GM12878 (cell line): ENCODE measurements around the gene HDAC7.

Experiments used
- CBFB ChIP-seq: IDR thresholded peaks from 2 replicates; pipeline ENCODE4 v1.6.1; 2016; ENCODE audit warnings: antibody characterized with exemption, low read depth
- CHD1 ChIP-seq: IDR thresholded peaks from 2 replicates; pipeline ENCODE4 v1.6.1; 2012; ENCODE audit warnings: low read depth, low read length, improper control_type of control experiment
- POLR2A ChIP-seq: IDR thresholded peaks from 2 replicates; pipeline ENCODE4 v1.6.1; 2011; ENCODE audit warnings: low read depth, mild to moderate bottlenecking, low read length

GRCh38 chr12:47785036-47785886 lies 34.4 kb downstream of the HDAC7 start:
- no peak for TF ChIP-seq CHD1
- TF ChIP-seq CBFB = no peak
- TF ChIP-seq POLR2A = peak; percentile 21; the same call in 1 of the 2 replicates
